Neural crest cell (in vitro differentiated cells): ENCODE data around the gene RHOXF1. TPM values are rescaled to one million over a fixed set of nuclear protein-coding genes. Genes with fewer than 3 reads are reported as not detected.
"Not testable (repeated sequence)": the region's sequence is repeated elsewhere in the genome, so short reads cannot be mapped to it uniquely, and the experiment has no call there.

ENCODE experiments used
- DNase-seq: peaks from one replicate; pipeline ENCODE4 v3.0.0; 2021; ENCODE audit warnings: low read depth, mixed read lengths, low spot score
- H3K27ac Mint-ChIP-seq: one replicate; pipeline ENCODE4 v1.8.0; 2021; ENCODE audit warnings: mild to moderate bottlenecking, mixed read lengths; ENCODE audit not compliant: unreplicated experiment
- H3K27me3 Mint-ChIP-seq: 2 replicates; pipeline ENCODE4 v1.8.0; 2021; ENCODE audit warnings: low read depth, mild to moderate bottlenecking, mixed read lengths
- H3K36me3 Mint-ChIP-seq: 2 replicates; pipeline ENCODE4 v1.8.0; 2021; ENCODE audit warnings: low read depth, mild to moderate bottlenecking, mixed read lengths
- H3K4me1 Mint-ChIP-seq: 2 replicates; pipeline ENCODE4 v1.8.0; 2021; ENCODE audit warnings: mixed read lengths
- H3K4me3 Mint-ChIP-seq: one replicate; pipeline ENCODE4 v1.8.0; 2021; ENCODE audit warnings: mild to moderate bottlenecking, mixed read lengths
- H3K9me3 Mint-ChIP-seq: 2 replicates; pipeline ENCODE4 v1.8.0; 2021; ENCODE audit warnings: mixed read lengths
- long read RNA-seq: library from polyadenylated mRNA; unstranded; transcript quantifications from one replicate; pipeline ENCODE4 v2.0.0, GENCODE V29; 2020
- total RNA-seq: library from RNA; stranded (reverse); gene quantifications from 2 replicates; pipeline ENCODE4 v1.2.1, GENCODE V29; 2021
- TF ChIP-seq, protein P1 (sequence below): fragments of 200-600 bp; sonication (generic); conservative IDR thresholded peaks from 2 replicates; pipeline ENCODE4 v1.5.0; 2021; ENCODE audit warnings: antibody characterized with exemption, mild to moderate bottlenecking

RHOXF1 gene, protein sequence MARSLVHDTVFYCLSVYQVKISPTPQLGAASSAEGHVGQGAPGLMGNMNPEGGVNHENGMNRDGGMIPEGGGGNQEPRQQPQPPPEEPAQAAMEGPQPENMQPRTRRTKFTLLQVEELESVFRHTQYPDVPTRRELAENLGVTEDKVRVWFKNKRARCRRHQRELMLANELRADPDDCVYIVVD
- total RNA-seq: 0.33 and 0.41 TPM in 2 replicates
- long read RNA-seq: 0 reads

- DNase-seq: no peak
- Mint-ChIP-seq H3K4me3 (no peak within 1 kb of the TSS), H3K4me1 (no peaks in the 10 kb centered on the region), H3K9me3 (peaks cover 4% of the 10 kb centered on the region), H3K27me3 (no peaks in the 10 kb centered on the region), H3K27ac (no peak within 1 kb of the TSS), H3K36me3 (no peaks in the 10 kb centered on the region)
- TF ChIP-seq, protein P1, sequence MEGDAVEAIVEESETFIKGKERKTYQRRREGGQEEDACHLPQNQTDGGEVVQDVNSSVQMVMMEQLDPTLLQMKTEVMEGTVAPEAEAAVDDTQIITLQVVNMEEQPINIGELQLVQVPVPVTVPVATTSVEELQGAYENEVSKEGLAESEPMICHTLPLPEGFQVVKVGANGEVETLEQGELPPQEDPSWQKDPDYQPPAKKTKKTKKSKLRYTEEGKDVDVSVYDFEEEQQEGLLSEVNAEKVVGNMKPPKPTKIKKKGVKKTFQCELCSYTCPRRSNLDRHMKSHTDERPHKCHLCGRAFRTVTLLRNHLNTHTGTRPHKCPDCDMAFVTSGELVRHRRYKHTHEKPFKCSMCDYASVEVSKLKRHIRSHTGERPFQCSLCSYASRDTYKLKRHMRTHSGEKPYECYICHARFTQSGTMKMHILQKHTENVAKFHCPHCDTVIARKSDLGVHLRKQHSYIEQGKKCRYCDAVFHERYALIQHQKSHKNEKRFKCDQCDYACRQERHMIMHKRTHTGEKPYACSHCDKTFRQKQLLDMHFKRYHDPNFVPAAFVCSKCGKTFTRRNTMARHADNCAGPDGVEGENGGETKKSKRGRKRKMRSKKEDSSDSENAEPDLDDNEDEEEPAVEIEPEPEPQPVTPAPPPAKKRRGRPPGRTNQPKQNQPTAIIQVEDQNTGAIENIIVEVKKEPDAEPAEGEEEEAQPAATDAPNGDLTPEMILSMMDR: no peak
Measured at GRCh38 chrX:120115438-120115963, at the start of gene RHOXF1. TSS of gene RHOXF1 (minus strand) at chrX:120115913. CDS start at chrX:120115862, 51 bp downstream.

DNA sequence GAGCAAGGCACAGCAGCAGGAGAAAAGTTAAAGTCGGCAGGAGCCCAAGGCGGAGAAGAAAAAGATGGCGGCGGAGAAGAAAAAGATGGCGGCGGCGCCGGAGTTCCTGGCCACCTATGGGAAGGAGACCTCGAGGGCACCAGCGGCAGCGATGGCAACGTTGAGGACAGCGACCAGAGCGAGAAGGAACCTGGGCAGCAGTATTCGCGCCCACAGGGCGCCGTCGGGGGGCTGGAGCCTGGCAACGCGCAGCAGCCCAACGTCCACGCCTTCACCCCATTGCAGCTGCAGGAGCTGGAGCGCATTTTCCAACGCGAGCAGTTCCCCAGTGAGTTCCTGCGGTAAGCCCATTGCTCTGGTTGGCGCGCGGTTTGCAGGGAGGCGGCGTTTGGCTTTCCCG, 43.4 kb upstream of the RHOXF1 start:
- not testable (repeated sequence) for H3K9me3 Mint-ChIP-seq, H3K36me3 Mint-ChIP-seq, H3K27me3 Mint-ChIP-seq, DNase-seq, H3K4me3 Mint-ChIP-seq, H3K4me1 Mint-ChIP-seq, H3K27ac Mint-ChIP-seq

DNA sequence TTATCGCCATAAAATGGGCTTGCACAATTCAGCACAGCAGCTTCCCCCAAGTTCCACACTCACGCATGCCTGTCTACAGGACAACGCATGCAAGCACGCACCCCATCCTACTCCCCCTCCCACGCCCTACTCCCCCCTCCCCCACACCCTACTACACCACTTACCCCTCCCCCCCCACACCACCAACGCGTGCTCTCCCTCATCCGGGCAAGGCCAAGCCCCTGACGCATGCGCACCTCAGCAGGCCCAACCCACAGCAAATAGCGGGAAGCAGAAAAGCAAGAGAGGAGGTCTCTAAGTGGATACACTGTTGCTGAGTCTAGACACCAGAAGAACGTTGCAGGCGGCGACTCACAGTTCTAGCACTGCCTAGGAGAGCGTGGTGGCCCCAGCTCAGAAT, 42.6 kb upstream of the RHOXF1 start, which contains the start of gene RHOXF2:
Gene RHOXF2, plus strand, starts transcription at position 301 of the 400 bp plus-strand sequence. CDS start 138 bp downstream, outside the sequence.
- H3K9me3 Mint-ChIP-seq, H3K4me1 Mint-ChIP-seq, H3K27ac Mint-ChIP-seq, DNase-seq, H3K27me3 Mint-ChIP-seq, H3K4me3 Mint-ChIP-seq, H3K36me3 Mint-ChIP-seq: not testable (repeated sequence)

- H3K27ac Mint-ChIP-seq, H3K27me3 Mint-ChIP-seq, DNase-seq, H3K4me1 Mint-ChIP-seq, H3K4me3 Mint-ChIP-seq: not testable (repeated sequence)
- Mint-ChIP-seq H3K9me3 (peaks cover 18% of the 10 kb centered on the region), H3K36me3 (peaks cover 17% of the 10 kb centered on the region)
Measured at GRCh38 chrX:120150109-120150744, 34.5 kb upstream of the RHOXF1 start.

GRCh38 chrX:120147537-120147936, 31.8 kb upstream of the RHOXF1 start:
- H3K9me3 Mint-ChIP-seq: peaks cover 18% of the 10 kb centered on the region
- no peak for DNase-seq
- no peaks in the 10 kb centered on the region for H3K27me3 Mint-ChIP-seq
- TF ChIP-seq, protein P1: no peak
- peaks cover 17% of the 10 kb centered on the region for H3K36me3 Mint-ChIP-seq
- peaks cover 7% of the 10 kb centered on the region for H3K4me1 Mint-ChIP-seq
- H3K27ac Mint-ChIP-seq: no peak overlapping the region
- H3K4me3 Mint-ChIP-seq: no peak overlapping the region

- not testable (repeated sequence) for H3K4me3 Mint-ChIP-seq
Measured at GRCh38 chrX:120146323-120146722, 30.6 kb upstream of the RHOXF1 start.

GRCh38 chrX:120145295-120145925, 29.7 kb upstream of the RHOXF1 start:
- H3K9me3 Mint-ChIP-seq: peaks cover 18% of the 10 kb centered on the region
- H3K36me3 Mint-ChIP-seq: peaks cover 17% of the 10 kb centered on the region
- no peaks in the 10 kb centered on the region for H3K27me3 Mint-ChIP-seq
- H3K4me3 Mint-ChIP-seq: no peak overlapping the region
- H3K27ac Mint-ChIP-seq: no peak overlapping the region
- no peak for DNase-seq
- H3K4me1 Mint-ChIP-seq: peaks cover 7% of the 10 kb centered on the region
- TF ChIP-seq, protein P1: no peak

More at GRCh38 chrX:120146323-120146722, 30.6 kb upstream of the RHOXF1 start:
- not testable (repeated sequence) for H3K27ac Mint-ChIP-seq, H3K27me3 Mint-ChIP-seq, DNase-seq, H3K4me1 Mint-ChIP-seq
- Mint-ChIP-seq H3K36me3 (peaks cover 17% of the 10 kb centered on the region), H3K9me3 (peaks cover 18% of the 10 kb centered on the region)
